Muscle of arm (tissue), 14 donors: Measurements from ENCODE around the gene AQP2. TPM values are rescaled to one million over a fixed set of nuclear protein-coding genes. Genes with fewer than 3 reads are reported as not detected.
A peak's percentile ranks its signal among the peaks of the same experiment; 100 is the strongest.

Experiments used
- DNase-seq: peaks from one replicate; pipeline ENCODE4 v3.0.0-alpha.2; 2013
- long read RNA-seq, 11 donors: transcript quantifications; one replicate each; lab custom pipeline, GENCODE V29; 2026
- polyA plus RNA-seq, 12 donors: library from polyadenylated mRNA; unstranded; fragments of 120-200 nt; gene quantifications; one replicate each; pipeline ENCODE4 v1.2.1, GENCODE V29; 2013; ENCODE audit not compliant: insufficient read length in 12 of 12

Gene AQP2
- polyA plus RNA-seq, result under 1 TPM in 5 of 12 donors, not detected in 7; 0.05 to 0.40 (median 0.16) TPM
- long read RNA-seq, donor 1, result 0 reads
- long read RNA-seq, donor 2, full-length matches to known transcripts, result 1 of 1 reads
- long read RNA-seq, donor 2, partial matches to known transcripts, result 0 of 1 reads
- long read RNA-seq, donor 2, other reads (novel, unspliced or antisense), result 0 of 1 reads
- long read RNA-seq, donor 3, result 0 reads
- long read RNA-seq, donor 4, result 0 reads
- long read RNA-seq, donor 5, result 0 reads
- long read RNA-seq, donor 6, result 0 reads
- long read RNA-seq, donor 7, result 0 reads
- long read RNA-seq, donor 8, result 0 reads
- long read RNA-seq, donor 9, result 0 reads
- long read RNA-seq, donor 10, result 0 reads
- long read RNA-seq, donor 11, full-length matches to known transcripts, result 1 of 1 reads
- long read RNA-seq, donor 11, partial matches to known transcripts, result 0 of 1 reads
- long read RNA-seq, donor 11, other reads (novel, unspliced or antisense), result 0 of 1 reads

GRCh38 chr12:49950273-49951251, at the start of gene AQP2:
Gene AQP2 (plus strand): TSS chr12:49950737. CDS start chr12:49950831, 94 bp downstream.
- DNase-seq, result no peak

GRCh38 chr12:49901026-49901425, 49.5 kb upstream of the AQP2 start:
- no peak for DNase-seq

- no peak for DNase-seq
Measured at GRCh38 chr12:49901986-49902385, 48.6 kb upstream of the AQP2 start.

- DNase-seq, result peak; percentile 23
Measured at GRCh38 chr12:49902399-49903350, 47.9 kb upstream of the AQP2 start.

- no peak for DNase-seq
Measured at GRCh38 chr12:49903351-49903699, 47.2 kb upstream of the AQP2 start.

GRCh38 chr12:49903700-49904423, 46.7 kb upstream of the AQP2 start, which contains the start of gene FAIM2:
Gene FAIM2 (minus strand): TSS chr12:49903900. CDS start chr12:49903792, 108 bp downstream.
- DNase-seq, result peak; percentile 73

- DNase-seq, result no peak
Measured at GRCh38 chr12:49904601-49905000, 45.9 kb upstream of the AQP2 start.

GRCh38 chr12:49905718-49906314, 44.7 kb upstream of the AQP2 start:
- DNase-seq, result no peak

GRCh38 chr12:49907352-49907751, 43.2 kb upstream of the AQP2 start:
- DNase-seq, result no peak

GRCh38 chr12:49909356-49909755, 41.2 kb upstream of the AQP2 start:
- no peak for DNase-seq

- no peak for DNase-seq
Measured at GRCh38 chr12:49909826-49910225, 40.7 kb upstream of the AQP2 start.

GRCh38 chr12:49910331-49911212, 40.0 kb upstream of the AQP2 start:
- no peak for DNase-seq

GRCh38 chr12:49911213-49911605, 39.3 kb upstream of the AQP2 start:
- no peak for DNase-seq

GRCh38 chr12:49912345-49913255, 37.9 kb upstream of the AQP2 start:
- no peak for DNase-seq

- no peak for DNase-seq
Measured at GRCh38 chr12:49916129-49916919, 34.2 kb upstream of the AQP2 start.

- no peak for DNase-seq
Measured at GRCh38 chr12:49917166-49917787, 33.3 kb upstream of the AQP2 start.

GRCh38 chr12:49917788-49918173, 32.8 kb upstream of the AQP2 start:
- no peak for DNase-seq
